Prostate gland (tissue), 2 donors: Measurements from ENCODE around the gene CLDN7.

ENCODE experiments used
- POLR2A ChIP-seq: fragments of 450-650 bp; IDR thresholded peaks from one replicate; pipeline ENCODE4 v1.6.1; 2016; ENCODE audit warnings: antibody characterized with exemption, mild to moderate bottlenecking
- POLR2AphosphoS5 ChIP-seq: sonication (generic); formaldehyde crosslinking; IDR thresholded peaks from one replicate; pipeline ENCODE4 v1.6.1; 2017; ENCODE audit warnings: antibody characterized with exemption
- TF ChIP-seq, protein P1 (sequence below), 4 experiments: fragments of 200-600 bp in 2 of 4; fragments of 450-650 bp in 2 of 4; sonication (generic) in 2 of 4; IDR thresholded peaks; 1 replicate in 3 of 4; 2 replicates in 1 of 4; pipeline ENCODE4 v1.5.1; 2016 to 2019; ENCODE audit warnings: antibody characterized with exemption in 4 of 4, mild to moderate bottlenecking in 2 of 4, moderate library complexity in 2 of 4

DNA sequence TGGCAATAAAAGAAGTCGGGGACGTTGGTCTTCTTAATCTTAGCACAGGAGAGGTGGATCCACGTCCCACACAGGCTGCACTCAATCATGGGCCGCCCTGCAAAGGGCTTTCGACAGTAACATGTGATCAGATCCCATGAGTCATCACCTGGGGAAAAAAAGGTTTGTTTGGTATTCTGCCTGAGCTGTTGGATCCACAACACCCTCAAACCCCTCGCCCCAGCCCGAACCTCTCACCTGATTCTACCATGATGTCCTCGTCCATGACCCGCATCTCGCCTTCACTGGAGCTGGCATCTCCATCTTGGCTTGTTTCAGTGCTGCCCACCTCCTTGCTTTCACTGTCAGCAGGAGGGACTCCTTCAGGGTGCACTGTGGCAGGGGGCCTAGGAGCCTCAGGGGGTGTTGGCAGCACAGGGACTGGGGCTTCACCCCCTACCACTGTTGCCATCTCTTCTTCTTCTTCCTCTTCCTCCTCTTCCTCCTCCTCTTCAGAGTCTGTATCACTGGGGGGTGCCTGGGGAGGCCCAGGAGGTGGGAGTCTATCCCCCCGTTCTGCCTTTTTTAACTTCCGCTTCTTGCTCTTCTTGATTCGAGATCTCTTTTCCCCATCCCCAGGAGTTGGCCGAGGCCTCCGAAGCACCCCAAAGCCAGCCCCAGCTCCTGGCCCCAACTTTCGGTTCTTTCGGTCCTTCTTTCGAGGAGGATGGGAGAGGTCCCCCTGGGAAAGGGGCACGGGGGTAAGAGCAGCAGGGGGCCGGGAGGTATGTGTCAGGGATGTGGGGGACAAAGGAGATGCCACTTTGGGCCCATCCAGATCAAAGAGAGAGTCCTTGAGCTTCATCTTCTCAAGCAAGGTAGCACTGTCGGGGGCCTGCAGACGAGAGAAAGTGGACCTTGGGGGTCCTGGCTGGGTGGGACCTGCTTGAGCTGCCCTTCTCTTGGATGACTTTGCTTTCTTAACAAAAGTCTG, 26.3 kb downstream of the CLDN7 start:
- TF ChIP-seq, protein P1, sequence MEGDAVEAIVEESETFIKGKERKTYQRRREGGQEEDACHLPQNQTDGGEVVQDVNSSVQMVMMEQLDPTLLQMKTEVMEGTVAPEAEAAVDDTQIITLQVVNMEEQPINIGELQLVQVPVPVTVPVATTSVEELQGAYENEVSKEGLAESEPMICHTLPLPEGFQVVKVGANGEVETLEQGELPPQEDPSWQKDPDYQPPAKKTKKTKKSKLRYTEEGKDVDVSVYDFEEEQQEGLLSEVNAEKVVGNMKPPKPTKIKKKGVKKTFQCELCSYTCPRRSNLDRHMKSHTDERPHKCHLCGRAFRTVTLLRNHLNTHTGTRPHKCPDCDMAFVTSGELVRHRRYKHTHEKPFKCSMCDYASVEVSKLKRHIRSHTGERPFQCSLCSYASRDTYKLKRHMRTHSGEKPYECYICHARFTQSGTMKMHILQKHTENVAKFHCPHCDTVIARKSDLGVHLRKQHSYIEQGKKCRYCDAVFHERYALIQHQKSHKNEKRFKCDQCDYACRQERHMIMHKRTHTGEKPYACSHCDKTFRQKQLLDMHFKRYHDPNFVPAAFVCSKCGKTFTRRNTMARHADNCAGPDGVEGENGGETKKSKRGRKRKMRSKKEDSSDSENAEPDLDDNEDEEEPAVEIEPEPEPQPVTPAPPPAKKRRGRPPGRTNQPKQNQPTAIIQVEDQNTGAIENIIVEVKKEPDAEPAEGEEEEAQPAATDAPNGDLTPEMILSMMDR (IDR thresholded peaks at IDR 0.05): no peak
- TF ChIP-seq POLR2A (no peak), POLR2AphosphoS5 (no peak)
